ENCODE data around the gene VWF. TPM values are rescaled to one million over a fixed set of nuclear protein-coding genes. Genes with fewer than 3 reads are reported as not detected.

Gene VWF
- total RNA-seq, 1 donor from 2014 or later, result 244 TPM

- DNase-seq (ENCODE audit: missing footprints) (no peak), ATAC-seq (no peak)
- intact Hi-C loops (cut with DNase I), result no loop called here
Measured at GRCh38 chr12:5915511-5915910, 209.0 kb downstream of the VWF start.

- DNase-seq (ENCODE audit: missing footprints) (no peak), ATAC-seq (no peak)
- intact Hi-C loops (cut with DNase I), result no loop called here
Measured at GRCh38 chr12:5914387-5915149, 209.9 kb downstream of the VWF start.

GRCh38 chr12:5913387-5913786 is 211.1 kb downstream of the VWF start:
- intact Hi-C loops (cut with DNase I), result no loop called here
- no peak for ATAC-seq
- no peak for DNase-seq (ENCODE audit: missing footprints)

GRCh38 chr12:5912437-5913334 is 211.8 kb downstream of the VWF start:
- ATAC-seq, result no peak
- no peak for DNase-seq (ENCODE audit: missing footprints)
- intact Hi-C loops (cut with DNase I), result no loop called here

- intact Hi-C loops (cut with DNase I), result no loop called here
- ATAC-seq (no peak), DNase-seq (ENCODE audit: missing footprints) (no peak)
Measured at GRCh38 chr12:5912011-5912410, 212.5 kb downstream of the VWF start.

GRCh38 chr12:5910790-5911548 is 213.5 kb downstream of the VWF start:
- DNase-seq (ENCODE audit: missing footprints), result no peak
- ATAC-seq, result no peak
- intact Hi-C loops (cut with DNase I), result no loop called here

- no peak for ATAC-seq
- DNase-seq (ENCODE audit: missing footprints), result no peak
- intact Hi-C loops (cut with DNase I), result no loop called here
Measured at GRCh38 chr12:5909560-5909959, 214.9 kb downstream of the VWF start.

GRCh38 chr12:5908251-5908650 is 216.2 kb downstream of the VWF start:
- ATAC-seq (no peak), DNase-seq (ENCODE audit: missing footprints) (no peak)

GRCh38 chr12:5907807-5908206 is 216.7 kb downstream of the VWF start:
- ATAC-seq (no peak), DNase-seq (ENCODE audit: missing footprints) (no peak)
- intact Hi-C loops (cut with DNase I), result no loop called here

More at GRCh38 chr12:5908251-5908650, 216.2 kb downstream of the VWF start:
- intact Hi-C loops (cut with DNase I), result no loop called here

- DNase-seq (ENCODE audit: missing footprints) (no peak), ATAC-seq (no peak)
- intact Hi-C loops (cut with DNase I), result no loop called here
Measured at GRCh38 chr12:5905757-5906156, 218.7 kb downstream of the VWF start.

- ATAC-seq (no peak), DNase-seq (ENCODE audit: missing footprints) (no peak)
- intact Hi-C loops (cut with DNase I), result no loop called here
Measured at GRCh38 chr12:5904969-5905368, 219.5 kb downstream of the VWF start.

- intact Hi-C loops (cut with DNase I), result no loop called here
- DNase-seq (ENCODE audit: missing footprints) (no peak), ATAC-seq (no peak)
Measured at GRCh38 chr12:5904441-5904840, 220.0 kb downstream of the VWF start.

GRCh38 chr12:5902736-5903135 is 221.7 kb downstream of the VWF start:
- intact Hi-C loops (cut with DNase I), result no loop called here
- DNase-seq (ENCODE audit: missing footprints), result no peak
- no peak for ATAC-seq

GRCh38 chr12:5901416-5901815 is 223.1 kb downstream of the VWF start:
- no peak for DNase-seq (ENCODE audit: missing footprints)
- intact Hi-C loops (cut with DNase I), result no loop called here
- no peak for ATAC-seq

GRCh38 chr12:5900533-5901205 is 223.8 kb downstream of the VWF start:
- ATAC-seq, result no peak
- intact Hi-C loops (cut with DNase I), result no loop called here
- no peak for DNase-seq (ENCODE audit: missing footprints)

GRCh38 chr12:5900076-5900475 is 224.4 kb downstream of the VWF start:
- no peak for ATAC-seq
- intact Hi-C loops (cut with DNase I), result no loop called here
- DNase-seq (ENCODE audit: missing footprints), result no peak

GRCh38 chr12:5899675-5900074 is 224.8 kb downstream of the VWF start:
- intact Hi-C loops (cut with DNase I), result no loop called here
- no peak for DNase-seq (ENCODE audit: missing footprints)
- ATAC-seq, result no peak

- DNase-seq (ENCODE audit: missing footprints) (no peak), ATAC-seq (no peak)
Measured at GRCh38 chr12:5898874-5899273, 225.6 kb downstream of the VWF start.

More at GRCh38 chr12:5898874-5899273, 225.6 kb downstream of the VWF start:
- intact Hi-C loops (cut with DNase I), result no loop called here
